GM23248 (cell line): ENCODE measurements around the gene CDKAL1. TPM values are rescaled to one million over a fixed set of nuclear protein-coding genes. Genes with fewer than 3 reads are reported as not detected.

Source experiments
- DNase-seq: peaks from one replicate; pipeline ENCODE4 v3.0.0-alpha.2; 2015
- H2AFZ ChIP-seq: fragments of 200-600 bp; sonication (generic); 2 replicates; pipeline ENCODE4 v1.6.1; 2016; ENCODE audit warnings: antibody characterized with exemption
- H3F3A ChIP-seq: fragments of 200-600 bp; sonication (generic); 2 replicates; pipeline ENCODE4 v1.6.1; 2016; ENCODE audit warnings: mild to moderate bottlenecking, antibody characterized with exemption, mixed run types; ENCODE audit not compliant: insufficient read depth
- H3K27ac ChIP-seq: fragments of 200-600 bp; sonication (generic); 2 replicates; pipeline ENCODE4 v1.5.1; 2016; ENCODE audit warnings: mild to moderate bottlenecking
- H3K27me3 ChIP-seq: fragments of 200-600 bp; sonication (generic); replicated peaks from 2 replicates; pipeline ENCODE4 v1.6.1; 2016; ENCODE audit warnings: mild to moderate bottlenecking; ENCODE audit not compliant: insufficient read depth
- H3K36me3 ChIP-seq: fragments of 200-600 bp; sonication (generic); 2 replicates; pipeline ENCODE4 v1.6.1; 2016; ENCODE audit warnings: low read depth, mild to moderate bottlenecking
- H3K4me1 ChIP-seq: fragments of 200-600 bp; sonication (generic); 2 replicates; pipeline ENCODE4 v1.6.1; 2016; ENCODE audit warnings: mild to moderate bottlenecking; ENCODE audit not compliant: insufficient read depth
- H3K4me2 ChIP-seq: fragments of 200-600 bp; sonication (generic); one replicate; pipeline ENCODE4 v1.6.1; 2016; ENCODE audit warnings: mild to moderate bottlenecking; ENCODE audit not compliant: unreplicated experiment
- H3K4me3 ChIP-seq: fragments of 200-600 bp; sonication (generic); 2 replicates; pipeline ENCODE4 v1.5.1; 2016; ENCODE audit warnings: mild to moderate bottlenecking
- H3K79me2 ChIP-seq: fragments of 200-600 bp; sonication (generic); 2 replicates; pipeline ENCODE4 v1.6.1; 2016; ENCODE audit warnings: mild to moderate bottlenecking; ENCODE audit not compliant: insufficient read depth
- H3K9ac ChIP-seq: fragments of 200-600 bp; sonication (generic); 2 replicates; pipeline ENCODE4 v1.6.1; 2016; ENCODE audit warnings: mild to moderate bottlenecking
- H3K9me2 ChIP-seq: fragments of 200-600 bp; sonication (generic); 2 replicates; pipeline ENCODE4 v1.6.1; 2016; ENCODE audit warnings: mixed run types, mild to moderate bottlenecking, moderate library complexity; ENCODE audit not compliant: insufficient read depth
- H3K9me3 ChIP-seq: fragments of 200-600 bp; sonication (generic); one replicate; pipeline ENCODE4 v1.6.1; 2017; ENCODE audit warnings: low read depth
- H4K20me1 ChIP-seq: fragments of 200-600 bp; sonication (generic); 2 replicates; pipeline ENCODE4 v1.6.0; 2016; ENCODE audit not compliant: insufficient read depth
- EZH2 ChIP-seq: fragments of 200-600 bp; sonication (generic); IDR thresholded peaks from 2 replicates; pipeline ENCODE4 v1.6.1; 2018; ENCODE audit warnings: antibody characterized with exemption, mild to moderate bottlenecking; ENCODE audit not compliant: insufficient read depth, poor library complexity, severe bottlenecking
- EZH2phosphoT487 ChIP-seq: fragments of 200-600 bp; sonication (generic); IDR thresholded peaks from 2 replicates; pipeline ENCODE4 v1.6.1; 2018; ENCODE audit warnings: antibody characterized with exemption, moderate library complexity, mild to moderate bottlenecking, low read depth; ENCODE audit not compliant: insufficient read depth
- WGBS, 2 experiments: methylation state at CpG; one replicate each; pipeline ENCODE4 v1.1.6; 2015 to 2017; ENCODE audit warnings: low lambda C conversion rate in 2 of 2, low coverage in 1 of 2; ENCODE audit errors: missing lambda C conversion rate in 2 of 2; 5-methylcytosine and 5-hydroxymethylcytosine counted together
- in situ Hi-C: fragments of 300-500 bp; cut with MboI; formaldehyde crosslinking; loops from 2 replicates; pipeline ENCODE4 v1.15.0; 2020
- polyA plus RNA-seq: library from polyadenylated mRNA; unstranded; fragments of >200 nt; fragmentation: Nextera tagmentation; extraction: Ambion mirVana; gene quantifications from 2 replicates; pipeline ENCODE4 v1.2.1, GENCODE V29; 2016
- total RNA-seq: library from RNA; depleted of rRNA; stranded (reverse); fragments of >200 nt; shearing (Covaris generic); gene quantifications from 2 replicates; pipeline ENCODE4 v1.2.3, GENCODE V29; 2014

CDKAL1 gene
- total and polyA plus RNA-seq, 2 experiments from 2014 or later, result 7.5 to 10.8 TPM

DNA sequence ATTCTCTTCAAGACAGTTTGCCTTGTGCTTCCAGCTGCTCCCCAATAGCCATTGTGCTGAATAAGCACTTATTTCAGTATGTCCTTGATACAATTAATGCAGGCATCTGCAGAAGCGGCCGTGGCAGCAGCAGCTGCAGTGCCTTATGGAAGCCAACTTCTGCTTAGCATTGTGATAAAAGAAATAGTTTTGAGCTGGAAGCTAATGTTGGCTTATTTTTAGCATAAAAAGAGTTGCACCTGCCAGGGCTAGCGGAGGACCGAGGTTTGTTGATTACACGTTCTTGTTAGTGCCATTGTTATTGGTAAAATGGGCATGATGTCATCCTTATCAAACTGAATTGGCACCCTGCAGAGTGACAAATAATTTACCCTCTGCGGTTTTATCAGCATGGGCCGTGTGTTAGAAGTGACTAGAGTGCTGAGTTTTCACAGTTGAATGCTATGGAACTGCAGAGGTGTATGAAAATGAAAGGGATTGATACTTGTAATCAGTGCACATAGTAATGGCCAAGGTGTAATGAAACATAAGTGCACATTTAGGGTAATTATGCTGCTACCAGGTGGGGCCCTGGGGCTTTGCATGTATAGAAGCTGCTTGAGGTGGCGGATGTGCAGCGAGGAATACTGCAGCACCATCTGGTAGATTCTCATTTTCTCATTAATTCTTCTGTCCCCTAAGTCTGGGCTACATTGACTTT is 334.3 kb downstream of the CDKAL1 start:
- Histone ChIP-seq H3K27me3 (no peaks in the 10 kb centered on the region), H3K9ac (no peak overlapping the region), H3K4me3 (no peak overlapping the region), H4K20me1 (no peaks in the 10 kb centered on the region), H3K79me2 (no peaks in the 10 kb centered on the region), H3K27ac (no peak overlapping the region), H2AFZ (no peak overlapping the region), H3K4me2 (no peak overlapping the region), H3K9me2 (no peaks in the 10 kb centered on the region), H3F3A (no peaks in the 10 kb centered on the region), H3K9me3 (no peaks in the 10 kb centered on the region), H3K4me1 (no peaks in the 10 kb centered on the region), H3K36me3 (no peaks in the 10 kb centered on the region)
- no peak for TF ChIP-seq EZH2phosphoT487
- no peak for TF ChIP-seq EZH2
- DNase-seq, result no peak
- in situ Hi-C loops, result no loop called here
- 84 to 86% methylated on average over 9 of the region's 9 CpGs for WGBS, 2 experiments

DNA sequence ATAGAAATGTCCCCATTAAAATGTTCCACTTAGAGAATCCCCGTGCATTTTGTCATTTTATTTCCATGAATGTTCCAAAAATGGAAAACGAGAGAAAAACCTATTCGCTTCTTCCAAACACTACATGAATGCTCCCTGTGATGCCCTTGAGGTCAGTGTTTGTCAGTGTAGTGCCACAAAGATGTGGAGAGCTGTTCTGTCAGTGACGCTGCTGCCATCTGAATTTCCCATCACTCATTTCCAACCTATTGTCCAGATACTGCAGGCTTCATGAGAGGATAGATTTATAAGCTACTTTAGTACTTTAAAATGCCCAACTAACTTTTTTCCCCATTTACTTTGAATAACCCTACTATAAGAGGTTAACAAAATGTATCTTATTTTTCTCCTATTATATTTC is 335.8 kb downstream of the CDKAL1 start:
- Histone ChIP-seq H4K20me1 (no peaks in the 10 kb centered on the region), H3K4me2 (no peak overlapping the region), H2AFZ (no peak overlapping the region), H3K27me3 (no peaks in the 10 kb centered on the region), H3K36me3 (no peaks in the 10 kb centered on the region), H3K9me3 (no peaks in the 10 kb centered on the region), H3K9ac (no peak overlapping the region), H3K9me2 (no peaks in the 10 kb centered on the region), H3K4me1 (no peaks in the 10 kb centered on the region), H3K27ac (no peak overlapping the region), H3K79me2 (no peaks in the 10 kb centered on the region), H3F3A (no peaks in the 10 kb centered on the region), H3K4me3 (no peak overlapping the region)
- in situ Hi-C loops, result loop anchor here (10.0 kb wide), 1 partner anchor 715 kb away; no protein-coding TSS in a partner anchor
- WGBS, 2 experiments, result 96 to 98% methylated on average over 4 of the region's 4 CpGs
- TF ChIP-seq EZH2, result no peak
- TF ChIP-seq EZH2phosphoT487, result no peak
- DNase-seq, result no peak

DNA sequence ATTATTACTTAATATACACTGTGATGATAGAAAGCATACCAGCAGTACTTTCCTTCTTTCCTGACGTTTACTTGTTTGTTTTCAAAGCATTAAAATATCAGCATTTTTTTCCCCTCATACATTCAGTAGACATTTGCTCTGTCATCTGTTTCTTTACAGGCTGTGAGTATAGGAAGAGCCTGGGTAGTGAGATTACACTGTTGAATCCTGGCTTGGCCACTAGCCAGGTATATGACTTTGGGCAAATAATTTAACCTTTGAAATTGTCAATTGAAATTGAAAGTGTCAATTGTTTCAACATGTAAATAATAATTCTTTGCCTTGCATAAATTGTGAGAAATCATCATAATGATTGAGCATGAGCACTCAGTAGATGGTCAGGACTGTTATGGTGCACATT is 336.2 kb downstream of the CDKAL1 start:
- H3K9ac ChIP-seq, result no peak overlapping the region
- H3K79me2 ChIP-seq, result no peaks in the 10 kb centered on the region
- no peak overlapping the region for H2AFZ ChIP-seq
- no peaks in the 10 kb centered on the region for H3K36me3 ChIP-seq
- H3K27ac ChIP-seq, result no peak overlapping the region
- H3K4me2 ChIP-seq, result no peak overlapping the region
- H3K9me2 ChIP-seq, result no peaks in the 10 kb centered on the region
- H3K4me3 ChIP-seq, result no peak overlapping the region
- H3K27me3 ChIP-seq, result no peaks in the 10 kb centered on the region
- in situ Hi-C loops, result loop anchor here (10.0 kb wide), 1 partner anchor 714 kb away; no protein-coding TSS in a partner anchor
- peaks cover 2% of the 10 kb centered on the region for H3K4me1 ChIP-seq
- H4K20me1 ChIP-seq, result no peaks in the 10 kb centered on the region
- WGBS, 2 experiments, result 69 to 75% methylated on average over 1 of the region's 1 CpG
- no peaks in the 10 kb centered on the region for H3K9me3 ChIP-seq
- no peak for DNase-seq
- TF ChIP-seq EZH2 (no peak), EZH2phosphoT487 (no peak)
- H3F3A ChIP-seq, result 0 out of 2 replicates have a peak, but pooled peaks cover under 1% of the 10 kb centered on the region

DNA sequence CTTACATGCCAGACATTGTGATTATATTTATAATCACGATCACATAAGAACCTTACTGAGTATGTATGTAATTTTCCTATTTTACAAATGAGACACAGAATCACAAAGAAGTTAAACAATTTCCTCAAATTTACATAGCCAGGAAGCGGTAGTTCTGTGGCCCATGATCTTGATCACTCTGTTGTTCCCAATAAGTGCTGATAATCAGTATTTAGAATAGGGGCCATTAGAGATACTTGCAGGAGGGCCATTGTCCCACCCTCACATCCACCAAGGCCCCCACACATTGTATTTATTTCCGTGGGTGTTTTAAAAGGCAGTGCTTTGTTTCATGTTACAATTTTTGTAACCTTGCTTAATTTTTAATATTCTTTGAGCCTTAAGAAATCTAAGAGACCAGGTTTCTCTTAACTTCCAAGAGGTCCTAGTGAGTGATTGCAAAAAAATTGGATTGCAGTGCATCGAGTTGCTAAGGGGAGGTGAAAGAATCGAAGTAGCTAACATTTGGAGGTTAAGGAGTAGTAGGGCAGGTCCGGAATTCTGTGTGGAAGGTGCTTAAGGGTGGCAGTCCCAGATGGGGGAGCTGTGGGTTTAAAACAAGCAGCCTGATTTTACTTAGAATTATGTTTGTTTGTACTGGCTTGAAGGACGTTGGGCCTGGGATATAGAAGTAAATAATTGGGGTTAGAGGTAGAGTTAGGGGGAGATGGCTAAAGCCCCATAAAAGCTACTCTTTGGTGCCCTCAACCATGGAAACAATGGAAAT is 339.4 kb downstream of the CDKAL1 start:
- no peak overlapping the region for H3K4me2 ChIP-seq
- H3K4me3 ChIP-seq, result no peak overlapping the region
- in situ Hi-C loops, result loop anchor here (10.0 kb wide), 1 partner anchor 711 kb away; no protein-coding TSS in a partner anchor
- peak; percentile 5 for DNase-seq
- TF ChIP-seq EZH2phosphoT487 (no peak), EZH2 (no peak)
- H3K4me1 ChIP-seq, result peaks cover 30% of the 10 kb centered on the region
- no peaks in the 10 kb centered on the region for H3K79me2 ChIP-seq
- peaks cover 29% of the 10 kb centered on the region for H3F3A ChIP-seq
- H3K27me3 ChIP-seq, result no peaks in the 10 kb centered on the region
- no peak overlapping the region for H2AFZ ChIP-seq
- H3K36me3 ChIP-seq, result no peaks in the 10 kb centered on the region
- no peak overlapping the region for H3K9ac ChIP-seq
- WGBS, 2 experiments, result 80 to 81% methylated on average over 7 of the region's 7 CpGs
- H3K27ac ChIP-seq, result no peak overlapping the region
- no peaks in the 10 kb centered on the region for H4K20me1 ChIP-seq
- H3K9me3 ChIP-seq, result no peaks in the 10 kb centered on the region
- no peaks in the 10 kb centered on the region for H3K9me2 ChIP-seq
